ENCODE measurements around the gene SCARF2. TPM values are rescaled to one million over a fixed set of nuclear protein-coding genes. Genes with fewer than 3 reads are reported as not detected.
A peak's percentile ranks its signal among the peaks of the same experiment; 100 is the strongest.
"Not testable (repeated sequence)": the region's sequence is repeated elsewhere in the genome, so short reads cannot be mapped to it uniquely, and the experiment has no call there.

SCARF2 gene
- total and polyA plus RNA-seq, 2 donors from 2014 or later = 5.0 to 12.3 TPM

GRCh38 chr22:20412474-20413216 lies 25.0 kb downstream of the SCARF2 start:
- Histone ChIP-seq H3K27ac (ENCODE audit: low read depth in 2 of 2, low read length in 2 of 2) (no peak overlapping the region), H3K9ac (ENCODE audit: low read length in 3 of 3) (no peak overlapping the region), H3K36me3 (ENCODE audit: control insufficient read depth in 2 of 3, insufficient read depth in 3 of 3, low read length in 3 of 3) (no peaks in the 10 kb centered on the region), H3K27me3 (ENCODE audit: control insufficient read depth, insufficient read depth, low read length) (no peaks in the 10 kb centered on the region), H3K4me3 (ENCODE audit: low read length in 3 of 3) (no peak overlapping the region), H3K4me1 (ENCODE audit: control insufficient read depth in 2 of 3, insufficient read depth in 2 of 3, low read depth in 1 of 3, low read length in 3 of 3) (no peaks in the 10 kb centered on the region), H3K9me3 (ENCODE audit: control insufficient read depth in 2 of 3, insufficient read depth in 1 of 3, low read length in 3 of 3) (no peaks in the 10 kb centered on the region)
- DNase-seq (peak in 2 of 5 donors; percentile 24 to 30), FAIRE-seq (no peak)
- no peak for TF ChIP-seq CTCF (IDR thresholded peaks at IDR 0.05; ENCODE audit: borderline replicate concordance, extremely low read depth, insufficient read depth)
- intact Hi-C loops (cut with DNase I) = no loop called here

- not testable (repeated sequence) for H3K36me3 ChIP-seq (ENCODE audit: control insufficient read depth in 2 of 3, insufficient read depth in 3 of 3, low read length in 3 of 3); H3K4me3 ChIP-seq (ENCODE audit: low read length in 3 of 3)
These were observed 28.2 kb downstream of the SCARF2 start for GRCh38 chr22:20409385-20409784.

GRCh38 chr22:20408891-20409290 lies 28.7 kb downstream of the SCARF2 start:
- no peak for DNase-seq

More at GRCh38 chr22:20409385-20409784, 28.2 kb downstream of the SCARF2 start:
- H3K27ac ChIP-seq (ENCODE audit: low read depth in 2 of 2, low read length in 2 of 2); DNase-seq; H3K9ac ChIP-seq (ENCODE audit: low read length in 3 of 3); H3K9me3 ChIP-seq (ENCODE audit: control insufficient read depth in 2 of 3, insufficient read depth in 1 of 3, low read length in 3 of 3); H3K27me3 ChIP-seq (ENCODE audit: control insufficient read depth, insufficient read depth, low read length); H3K4me1 ChIP-seq (ENCODE audit: control insufficient read depth in 2 of 3, insufficient read depth in 2 of 3, low read depth in 1 of 3, low read length in 3 of 3); FAIRE-seq; intact Hi-C loops (cut with DNase I): not testable (repeated sequence)

More at GRCh38 chr22:20408891-20409290, 28.7 kb downstream of the SCARF2 start:
- TF ChIP-seq CTCF (IDR thresholded peaks at IDR 0.05; ENCODE audit: borderline replicate concordance, extremely low read depth, insufficient read depth) = no peak
- H3K4me1 ChIP-seq (ENCODE audit: control insufficient read depth in 2 of 3, insufficient read depth in 2 of 3, low read depth in 1 of 3, low read length in 3 of 3) = no peaks in the 10 kb centered on the region
- intact Hi-C loops (cut with DNase I) = no loop called here
- peaks cover 0 to 10% (median 2%) of the 10 kb centered on the region in 3 donors for H3K36me3 ChIP-seq (ENCODE audit: control insufficient read depth in 2 of 3, insufficient read depth in 3 of 3, low read length in 3 of 3)
- no peak overlapping the region for H3K9ac ChIP-seq (ENCODE audit: low read length in 3 of 3)
- no peaks in the 10 kb centered on the region for H3K9me3 ChIP-seq (ENCODE audit: control insufficient read depth in 2 of 3, insufficient read depth in 1 of 3, low read length in 3 of 3)
- FAIRE-seq = no peak
- H3K4me3 ChIP-seq (ENCODE audit: low read length in 3 of 3) = no peak overlapping the region
- H3K27ac ChIP-seq (ENCODE audit: low read depth in 2 of 2, low read length in 2 of 2) = no peak overlapping the region
- no peaks in the 10 kb centered on the region for H3K27me3 ChIP-seq (ENCODE audit: control insufficient read depth, insufficient read depth, low read length)

Measured in kidney (tissue), 14 donors.